HepG2 (cell line): ENCODE measurements around the gene C12orf43. TPM values are rescaled to one million over a fixed set of nuclear protein-coding genes. Genes with fewer than 3 reads are reported as not detected.

Source experiments
- FOXJ3 ChIP-seq: sonication (generic); formaldehyde crosslinking; IDR thresholded peaks from 2 replicates; pipeline ENCODE4 v1.4.0; 2020; ENCODE audit warnings: missing genetic modification reagents, mild to moderate bottlenecking, borderline replicate concordance
- NR2C2 ChIP-seq: sonication (generic); formaldehyde crosslinking; IDR thresholded peaks from 2 replicates; pipeline ENCODE4 v1.4.0; 2020; ENCODE audit warnings: missing genetic modification reagents, mild to moderate bottlenecking, moderate library complexity, borderline replicate concordance
- RNF219 ChIP-seq: sonication (generic); formaldehyde crosslinking; IDR thresholded peaks from 2 replicates; pipeline ENCODE4 v1.5.0; 2020; ENCODE audit warnings: mild to moderate bottlenecking, missing genetic modification reagents
- TGIF2 ChIP-seq: IDR thresholded peaks from 2 replicates; pipeline ENCODE4 v1.6.1; 2016; ENCODE audit warnings: control low read depth, missing compliant biosample characterization
- THYN1 ChIP-seq: sonication (generic); formaldehyde crosslinking; IDR thresholded peaks from 2 replicates; pipeline ENCODE4 v1.8.1; 2023; ENCODE audit warnings: low read depth, mild to moderate bottlenecking, moderate library complexity, missing genetic modification reagents, borderline replicate concordance
- XRCC5 ChIP-seq: fragments of 200-400 bp; formaldehyde crosslinking; optimal IDR thresholded peaks from 2 replicates; pipeline ENCODE3; 2017; ENCODE audit warnings: mild to moderate bottlenecking, low read length
- ZNF567 ChIP-seq: sonication (generic); formaldehyde crosslinking; IDR thresholded peaks from 2 replicates; pipeline ENCODE4 v1.8.1; 2023; ENCODE audit warnings: mild to moderate bottlenecking, missing genetic modification reagents, borderline replicate concordance
- polyA plus RNA-seq, 8 experiments: library from polyadenylated mRNA; depleted of rRNA in 3 of 8; stranded (reverse) in 7 of 8; unstranded in 1 of 8; fragments of >200 nt; fragmentation: Illumina TruSeq in 4 of 8; extraction: Trizol in 4 of 8; gene quantifications; 2 replicates each; pipeline versions ENCODE4 v1.2.1 to v1.2.3, GENCODE V29; 2011 to 2016; ENCODE audit warnings: low read depth in 4 of 8, missing spikeins in 1 of 8, mixed read lengths in 1 of 8; ENCODE audit not compliant: insufficient read depth in 1 of 8
- total RNA-seq, 5 experiments: library from RNA; depleted of rRNA; stranded (reverse); fragments of >200 nt; fragmentation: Illumina TruSeq; extraction: Trizol; gene quantifications; 2 replicates each; pipeline ENCODE4 v1.2.3, GENCODE V29; 2016; ENCODE audit warnings: low read depth in 1 of 5
- TF ChIP-seq, protein P1 (sequence below): sonication (generic); formaldehyde crosslinking; IDR thresholded peaks from 2 replicates; pipeline ENCODE4 v1.4.0; 2020; ENCODE audit warnings: missing genetic modification reagents, mild to moderate bottlenecking, borderline replicate concordance

Gene C12orf43
- total and polyA plus RNA-seq, 2 of the 13 experiments (the other 11 are each of a cell fraction or from before 2014, with no cell fraction given) = 7.9 to 11.1 TPM

- TF ChIP-seq, protein P1, sequence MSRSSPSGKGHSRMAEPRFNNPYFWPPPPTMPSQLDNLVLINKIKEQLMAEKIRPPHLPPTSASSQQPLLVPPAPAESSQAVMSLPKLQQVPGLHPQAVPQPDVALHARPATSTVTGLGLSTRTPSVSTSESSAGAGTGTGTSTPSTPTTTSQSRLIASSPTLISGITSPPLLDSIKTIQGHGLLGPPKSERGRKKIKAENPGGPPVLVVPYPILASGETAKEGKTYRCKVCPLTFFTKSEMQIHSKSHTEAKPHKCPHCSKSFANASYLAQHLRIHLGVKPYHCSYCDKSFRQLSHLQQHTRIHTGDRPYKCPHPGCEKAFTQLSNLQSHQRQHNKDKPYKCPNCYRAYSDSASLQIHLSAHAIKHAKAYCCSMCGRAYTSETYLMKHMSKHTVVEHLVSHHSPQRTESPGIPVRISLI = peak; percentile 30; the same call in 1 of the 2 replicates
- 0 out of 2 replicates have a peak, but pooled peaks have one; percentile 57 for TF ChIP-seq ZNF567 (CRISPR knock-in tag)
- no peak for TF ChIP-seq TGIF2 (CRISPR knock-in tag)
- TF ChIP-seq XRCC5 = no peak
- TF ChIP-seq FOXJ3 (CRISPR knock-in tag) = no peak
- TF ChIP-seq NR2C2 = no peak
- 0 out of 2 replicates have a peak, but pooled peaks have one; percentile 62 for TF ChIP-seq THYN1 (CRISPR knock-in tag)
- no peak for TF ChIP-seq RNF219 (CRISPR knock-in tag)
These were observed 57.0 kb downstream of the C12orf43 start (continued) for GRCh38 chr12:120959111-120959878.
